Measurements from ENCODE around the gene BLNK.
A peak's percentile ranks its signal among the peaks of the same experiment; 100 is the strongest.

Gene BLNK

DNA sequence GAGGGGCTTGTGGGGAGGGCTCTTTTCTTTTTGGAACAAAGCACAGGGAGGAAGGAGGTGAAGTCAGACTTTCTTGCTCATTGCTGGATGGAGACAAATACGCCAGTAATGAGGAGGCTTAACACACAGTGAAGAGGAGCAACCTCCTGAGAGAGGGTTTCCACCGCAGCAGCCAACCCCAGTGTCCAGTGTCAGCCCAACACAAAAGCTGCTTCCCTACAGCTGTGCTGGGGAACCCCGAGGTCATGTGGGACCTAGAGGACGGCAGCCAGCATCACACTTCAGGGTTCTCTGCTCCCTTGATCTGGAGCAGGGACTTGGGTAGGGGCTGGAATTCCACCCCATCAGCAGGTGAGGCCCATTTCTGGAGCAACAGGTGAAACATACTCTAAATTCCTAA is 7.7 kb downstream of the BLNK start:
- Histone ChIP-seq H3K9ac (ENCODE audit: low read depth in 1 of 2, low read length in 2 of 2) (peak overlapping the region; percentile 18 to 61), H3K4me1 (ENCODE audit: control insufficient read depth in 1 of 2, insufficient read depth in 2 of 2, low read length in 2 of 2) (peaks cover 58 to 83% of the 10 kb centered on the region in 2 donors), H3K36me3 (ENCODE audit: control insufficient read depth in 1 of 2, insufficient read depth in 2 of 2, low read length in 2 of 2) (no peaks in the 10 kb centered on the region), H3K27me3 (ENCODE audit: control insufficient read depth in 1 of 2, insufficient read depth in 2 of 2, low read length in 2 of 2) (no peaks in the 10 kb centered on the region), H3K4me3 (ENCODE audit: low read depth in 1 of 2, low read length in 2 of 2) (no peak overlapping the region), H3K27ac (ENCODE audit: low read depth, low read length) (no peak overlapping the region), H3K9me3 (ENCODE audit: control insufficient read depth in 1 of 2, low read length in 2 of 2) (no peaks in the 10 kb centered on the region)

- H3K27ac ChIP-seq (ENCODE audit: low read depth, low read length): no peak overlapping the region
- H3K4me1 ChIP-seq (ENCODE audit: control insufficient read depth in 1 of 2, insufficient read depth in 2 of 2, low read length in 2 of 2): peaks cover 54 to 83% of the 10 kb centered on the region in 2 donors
- H3K9ac ChIP-seq (ENCODE audit: low read depth in 1 of 2, low read length in 2 of 2): peak overlapping the region; percentile 18 to 61
Measured at GRCh38 chr10:96263176-96263575, 8.2 kb downstream of the BLNK start.

DNA sequence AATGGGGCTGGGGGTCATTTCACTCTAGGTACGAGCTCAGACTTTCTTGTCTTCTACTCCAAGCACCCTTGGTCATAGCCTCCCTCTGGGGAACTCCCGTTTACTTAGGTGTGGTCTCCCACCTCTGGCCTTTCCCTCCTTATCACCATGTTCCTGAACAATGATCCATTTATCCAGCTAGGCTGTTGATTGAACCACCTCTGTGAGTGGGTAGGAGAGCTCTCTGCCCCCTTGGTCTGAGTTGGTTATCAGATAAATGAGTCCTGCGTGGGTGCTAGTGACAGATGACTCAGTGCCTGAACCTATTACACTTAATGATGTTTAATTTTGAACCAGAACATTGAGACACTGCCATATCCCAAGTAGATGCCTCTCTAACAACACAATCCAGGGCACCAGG is 9.4 kb downstream of the BLNK start:
- Histone ChIP-seq H3K27me3 (ENCODE audit: control insufficient read depth in 1 of 2, insufficient read depth in 2 of 2, low read length in 2 of 2) (no peaks in the 10 kb centered on the region), H3K36me3 (ENCODE audit: control insufficient read depth in 1 of 2, insufficient read depth in 2 of 2, low read length in 2 of 2) (peaks cover 0 to 4% of the 10 kb centered on the region in 2 donors), H3K4me3 (ENCODE audit: low read depth in 1 of 2, low read length in 2 of 2) (peak overlapping the region in 1 of 2 donors; percentile 33), H3K9ac (ENCODE audit: low read depth in 1 of 2, low read length in 2 of 2) (peak overlapping the region in 1 of 2 donors; percentile 39), H3K27ac (ENCODE audit: low read depth, low read length) (no peak overlapping the region), H3K4me1 (ENCODE audit: control insufficient read depth in 1 of 2, insufficient read depth in 2 of 2, low read length in 2 of 2) (peaks cover 46 to 81% of the 10 kb centered on the region in 2 donors), H3K9me3 (ENCODE audit: control insufficient read depth in 1 of 2, low read length in 2 of 2) (no peaks in the 10 kb centered on the region)

More at GRCh38 chr10:96263176-96263575, 8.2 kb downstream of the BLNK start:
- Histone ChIP-seq H3K4me3 (ENCODE audit: low read depth in 1 of 2, low read length in 2 of 2) (peak overlapping the region in 1 of 2 donors; percentile 33), H3K27me3 (ENCODE audit: control insufficient read depth in 1 of 2, insufficient read depth in 2 of 2, low read length in 2 of 2) (no peaks in the 10 kb centered on the region), H3K9me3 (ENCODE audit: control insufficient read depth in 1 of 2, low read length in 2 of 2) (no peaks in the 10 kb centered on the region), H3K36me3 (ENCODE audit: control insufficient read depth in 1 of 2, insufficient read depth in 2 of 2, low read length in 2 of 2) (no peaks in the 10 kb centered on the region)

- Histone ChIP-seq H3K27me3 (ENCODE audit: control insufficient read depth in 1 of 2, insufficient read depth in 2 of 2, low read length in 2 of 2) (no peaks in the 10 kb centered on the region), H3K4me3 (ENCODE audit: low read depth in 1 of 2, low read length in 2 of 2) (no peak overlapping the region), H3K9me3 (ENCODE audit: control insufficient read depth in 1 of 2, low read length in 2 of 2) (no peaks in the 10 kb centered on the region), H3K9ac (ENCODE audit: low read depth in 1 of 2, low read length in 2 of 2) (peak overlapping the region in 1 of 2 donors; percentile 39), H3K36me3 (ENCODE audit: control insufficient read depth in 1 of 2, insufficient read depth in 2 of 2, low read length in 2 of 2) (peaks cover 0 to 5% of the 10 kb centered on the region in 2 donors), H3K4me1 (ENCODE audit: control insufficient read depth in 1 of 2, insufficient read depth in 2 of 2, low read length in 2 of 2) (peaks cover 38 to 74% of the 10 kb centered on the region in 2 donors), H3K27ac (ENCODE audit: low read depth, low read length) (no peak overlapping the region)
Measured at GRCh38 chr10:96261132-96261531, 10.2 kb downstream of the BLNK start.

GRCh38 chr10:96260014-96260413 is 11.4 kb downstream of the BLNK start:
- Histone ChIP-seq H3K9ac (ENCODE audit: low read depth in 1 of 2, low read length in 2 of 2) (peak overlapping the region in 1 of 2 donors; percentile 23), H3K4me1 (ENCODE audit: control insufficient read depth in 1 of 2, insufficient read depth in 2 of 2, low read length in 2 of 2) (peaks cover 29 to 64% of the 10 kb centered on the region in 2 donors), H3K27ac (ENCODE audit: low read depth, low read length) (no peak overlapping the region)

GRCh38 chr10:96259150-96259549 is 12.2 kb downstream of the BLNK start:
- no peak overlapping the region for H3K27ac ChIP-seq (ENCODE audit: low read depth, low read length)

More at GRCh38 chr10:96260014-96260413, 11.4 kb downstream of the BLNK start:
- Histone ChIP-seq H3K9me3 (ENCODE audit: control insufficient read depth in 1 of 2, low read length in 2 of 2) (no peaks in the 10 kb centered on the region), H3K4me3 (ENCODE audit: low read depth in 1 of 2, low read length in 2 of 2) (no peak overlapping the region), H3K27me3 (ENCODE audit: control insufficient read depth in 1 of 2, insufficient read depth in 2 of 2, low read length in 2 of 2) (no peaks in the 10 kb centered on the region), H3K36me3 (ENCODE audit: control insufficient read depth in 1 of 2, insufficient read depth in 2 of 2, low read length in 2 of 2) (peaks cover 0 to 5% of the 10 kb centered on the region in 2 donors)

DNA sequence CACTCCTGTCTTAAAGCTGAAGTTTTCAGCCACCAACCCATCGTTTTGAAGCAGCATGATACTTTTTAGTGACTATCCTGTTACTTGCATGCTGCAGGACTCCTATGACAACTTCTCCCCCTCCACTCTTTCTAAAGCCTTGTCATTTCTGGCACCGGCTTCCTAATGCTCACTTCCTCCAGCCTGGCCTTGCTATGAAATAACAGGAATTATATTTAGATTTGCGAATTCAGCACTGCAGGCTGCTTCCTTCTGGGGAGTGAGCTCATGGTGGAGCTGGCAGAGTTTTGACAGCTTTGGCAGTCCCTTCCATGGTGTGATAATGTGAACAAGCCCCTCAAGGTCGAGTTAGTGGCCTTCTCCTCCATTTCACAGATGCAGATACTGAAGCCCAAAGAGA is 13.4 kb downstream of the BLNK start:
- Histone ChIP-seq H3K27ac (ENCODE audit: low read depth, low read length) (no peak overlapping the region), H3K9ac (ENCODE audit: low read depth in 1 of 2, low read length in 2 of 2) (peak overlapping the region in 1 of 2 donors; percentile 5), H3K9me3 (ENCODE audit: control insufficient read depth in 1 of 2, low read length in 2 of 2) (no peaks in the 10 kb centered on the region), H3K36me3 (ENCODE audit: control insufficient read depth in 1 of 2, insufficient read depth in 2 of 2, low read length in 2 of 2) (peaks cover 0 to 8% of the 10 kb centered on the region in 2 donors), H3K4me3 (ENCODE audit: low read depth in 1 of 2, low read length in 2 of 2) (no peak overlapping the region), H3K27me3 (ENCODE audit: control insufficient read depth in 1 of 2, insufficient read depth in 2 of 2, low read length in 2 of 2) (no peaks in the 10 kb centered on the region), H3K4me1 (ENCODE audit: control insufficient read depth in 1 of 2, insufficient read depth in 2 of 2, low read length in 2 of 2) (peaks cover 14 to 46% of the 10 kb centered on the region in 2 donors)

More at GRCh38 chr10:96259150-96259549, 12.2 kb downstream of the BLNK start:
- H3K4me3 ChIP-seq (ENCODE audit: low read depth in 1 of 2, low read length in 2 of 2): no peak overlapping the region
- H3K36me3 ChIP-seq (ENCODE audit: control insufficient read depth in 1 of 2, insufficient read depth in 2 of 2, low read length in 2 of 2): peaks cover 0 to 7% of the 10 kb centered on the region in 2 donors
- H3K9me3 ChIP-seq (ENCODE audit: control insufficient read depth in 1 of 2, low read length in 2 of 2): no peaks in the 10 kb centered on the region
- H3K9ac ChIP-seq (ENCODE audit: low read depth in 1 of 2, low read length in 2 of 2): no peak overlapping the region
- H3K27me3 ChIP-seq (ENCODE audit: control insufficient read depth in 1 of 2, insufficient read depth in 2 of 2, low read length in 2 of 2): no peaks in the 10 kb centered on the region
- H3K4me1 ChIP-seq (ENCODE audit: control insufficient read depth in 1 of 2, insufficient read depth in 2 of 2, low read length in 2 of 2): peaks cover 26 to 58% of the 10 kb centered on the region in 2 donors

GRCh38 chr10:96255549-96256333 is 15.6 kb downstream of the BLNK start:
- no peaks in the 10 kb centered on the region for H3K27me3 ChIP-seq (ENCODE audit: control insufficient read depth in 1 of 2, insufficient read depth in 2 of 2, low read length in 2 of 2)
- H3K36me3 ChIP-seq (ENCODE audit: control insufficient read depth in 1 of 2, insufficient read depth in 2 of 2, low read length in 2 of 2): peaks cover 0 to 8% of the 10 kb centered on the region in 2 donors
- H3K4me1 ChIP-seq (ENCODE audit: control insufficient read depth in 1 of 2, insufficient read depth in 2 of 2, low read length in 2 of 2): peaks cover 12 to 39% of the 10 kb centered on the region in 2 donors
- no peaks in the 10 kb centered on the region for H3K9me3 ChIP-seq (ENCODE audit: control insufficient read depth in 1 of 2, low read length in 2 of 2)
- H3K27ac ChIP-seq (ENCODE audit: low read depth, low read length): no peak overlapping the region
- no peak overlapping the region for H3K9ac ChIP-seq (ENCODE audit: low read depth in 1 of 2, low read length in 2 of 2)
- H3K4me3 ChIP-seq (ENCODE audit: low read depth in 1 of 2, low read length in 2 of 2): no peak overlapping the region

DNA sequence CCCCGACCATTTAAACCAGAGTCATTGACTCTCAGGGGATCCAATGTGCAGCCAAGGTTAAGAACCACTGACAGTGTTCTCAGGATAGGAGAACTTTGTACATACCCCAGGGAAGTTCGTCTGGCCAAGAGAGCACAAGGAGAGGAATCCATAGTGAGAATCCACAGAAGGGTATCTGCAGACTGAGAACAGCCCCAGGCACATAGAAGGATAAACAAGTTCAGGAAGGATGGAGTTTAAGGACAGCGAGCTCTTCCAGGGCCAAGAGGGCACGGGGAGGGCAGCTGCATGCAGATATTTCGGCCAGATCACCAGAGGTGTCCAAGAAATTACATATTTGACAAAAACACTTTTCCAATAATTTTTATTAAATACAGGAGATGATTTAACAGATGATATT is 16.4 kb downstream of the BLNK start:
- H3K27me3 ChIP-seq (ENCODE audit: control insufficient read depth in 1 of 2, insufficient read depth in 2 of 2, low read length in 2 of 2): no peaks in the 10 kb centered on the region
- no peaks in the 10 kb centered on the region for H3K9me3 ChIP-seq (ENCODE audit: control insufficient read depth in 1 of 2, low read length in 2 of 2)
- peaks cover 0 to 8% of the 10 kb centered on the region in 2 donors for H3K36me3 ChIP-seq (ENCODE audit: control insufficient read depth in 1 of 2, insufficient read depth in 2 of 2, low read length in 2 of 2)
- no peak overlapping the region for H3K9ac ChIP-seq (ENCODE audit: low read depth in 1 of 2, low read length in 2 of 2)
- H3K4me3 ChIP-seq (ENCODE audit: low read depth in 1 of 2, low read length in 2 of 2): no peak overlapping the region
- no peak overlapping the region for H3K27ac ChIP-seq (ENCODE audit: low read depth, low read length)
- peaks cover 18 to 38% of the 10 kb centered on the region in 2 donors for H3K4me1 ChIP-seq (ENCODE audit: control insufficient read depth in 1 of 2, insufficient read depth in 2 of 2, low read length in 2 of 2)

GRCh38 chr10:96252730-96253129 is 18.6 kb downstream of the BLNK start:
- Histone ChIP-seq H3K36me3 (ENCODE audit: control insufficient read depth in 1 of 2, insufficient read depth in 2 of 2, low read length in 2 of 2) (peaks cover 0 to 8% of the 10 kb centered on the region in 2 donors), H3K27ac (ENCODE audit: low read depth, low read length) (no peak overlapping the region), H3K27me3 (ENCODE audit: control insufficient read depth in 1 of 2, insufficient read depth in 2 of 2, low read length in 2 of 2) (no peaks in the 10 kb centered on the region), H3K4me3 (ENCODE audit: low read depth in 1 of 2, low read length in 2 of 2) (no peak overlapping the region), H3K9ac (ENCODE audit: low read depth in 1 of 2, low read length in 2 of 2) (no peak overlapping the region), H3K4me1 (ENCODE audit: control insufficient read depth in 1 of 2, insufficient read depth in 2 of 2, low read length in 2 of 2) (peaks cover 29 to 34% of the 10 kb centered on the region in 2 donors), H3K9me3 (ENCODE audit: control insufficient read depth in 1 of 2, low read length in 2 of 2) (peaks cover 0 to 1% of the 10 kb centered on the region in 2 donors)
